Spleen (tissue), 11 donors: ENCODE data around the gene C10orf143. TPM values are rescaled to one million over a fixed set of nuclear protein-coding genes. Genes with fewer than 3 reads are reported as not detected.

Experiments used
- DNase-seq: peaks from one replicate; pipeline ENCODE4 v3.0.0-alpha.2; 2020
- H3K27ac ChIP-seq, 8 donors: fragments of 200-600 bp; sonication (generic) in 7 of 8; 1 replicate in 4 of 8; 2 replicates in 4 of 8; pipeline versions ENCODE4 v1.5.0 to v1.8.0; 2016 to 2021; ENCODE audit warnings: inconsistent platforms in 4 of 8, mild to moderate bottlenecking in 4 of 8, moderate library complexity in 1 of 8
- H3K27me3 ChIP-seq, 7 donors: fragments of 200-600 bp; sonication (generic) in 6 of 7; replicated peaks in 1 of 7; 1 replicate in 4 of 7; 2 replicates in 3 of 7; pipeline versions ENCODE4 v1.5.0 to v1.8.0; 2016 to 2021; ENCODE audit warnings: inconsistent platforms in 3 of 7, mild to moderate bottlenecking in 1 of 7
- H3K36me3 ChIP-seq, 6 donors: fragments of 200-600 bp; sonication (generic) in 5 of 6; 1 replicate in 4 of 6; 2 replicates in 2 of 6; pipeline versions ENCODE4 v1.5.0 to v1.8.0; 2016 to 2021; ENCODE audit warnings: inconsistent platforms in 2 of 6
- H3K4me1 ChIP-seq, 6 donors: fragments of 200-600 bp; sonication (generic) in 5 of 6; 1 replicate in 3 of 6; 2 replicates in 3 of 6; pipeline versions ENCODE4 v1.5.0 to v1.8.0; 2016 to 2021; ENCODE audit warnings: inconsistent platforms in 3 of 6
- H3K4me3 ChIP-seq, 8 donors: fragments of 200-600 bp; sonication (generic) in 7 of 8; 1 replicate in 4 of 8; 2 replicates in 4 of 8; pipeline versions ENCODE4 v1.5.0 to v1.8.0; 2016 to 2021; ENCODE audit warnings: inconsistent platforms in 4 of 8, mild to moderate bottlenecking in 4 of 8, moderate library complexity in 2 of 8
- H3K9me3 ChIP-seq, 8 donors: fragments of 200-600 bp; sonication (generic) in 7 of 8; 1 replicate in 4 of 8; 2 replicates in 4 of 8; pipeline versions ENCODE4 v1.5.0 to v1.8.0; 2016 to 2021; ENCODE audit warnings: inconsistent platforms in 4 of 8
- POLR2A ChIP-seq, 3 donors: fragments of 450-650 bp; IDR thresholded peaks; one replicate each; pipeline ENCODE4 v1.5.1; 2017; ENCODE audit warnings: antibody characterized with exemption in 3 of 3, mild to moderate bottlenecking in 1 of 3
- POLR2AphosphoS5 ChIP-seq, 3 donors: sonication (generic); formaldehyde crosslinking; IDR thresholded peaks; one replicate each; pipeline ENCODE4 v1.5.1; 2017; ENCODE audit warnings: antibody characterized with exemption in 3 of 3
- WGBS, 5 donors: extraction: QIAGEN DNeasy Blood & Tissue Kit in 3 of 5; methylation state at CpG; one replicate each; pipeline versions ENCODE4 v1.1.5 to v1.1.7; 2013 to 2018; 5-methylcytosine and 5-hydroxymethylcytosine counted together
- intact Hi-C: fragments of 100-400 bp; cut with DNase I; formaldehyde crosslinking; loops from one replicate; pipeline ENCODE4 v1.15.0; 2023; ENCODE audit warnings: low total_unique reads
- polyA plus RNA-seq, 3 donors: library from polyadenylated mRNA; stranded (reverse); fragments of 200-250 nt; gene quantifications; one replicate each; pipeline ENCODE4 v1.2.1, GENCODE V29; 2013
- total RNA-seq, 7 donors: library from RNA; depleted of rRNA in 3 of 7; stranded (reverse); fragments of >200 nt in 3 of 7; fragmentation: NEBNext Ultra II Directional in 4 of 7; extraction: Animal tissue kit (Norgen Biotek cat#: 25700) in 4 of 7; gene quantifications; one replicate each; pipeline versions ENCODE4 v1.1.0 to v1.2.1, GENCODE V29; 2016 to 2021
- TF ChIP-seq, protein P1 (sequence below), 11 experiments: fragments of 200-600 bp in 7 of 11; fragments of 450-650 bp in 4 of 11; sonication (generic) in 4 of 11; IDR thresholded peaks in 8 of 11; conservative IDR thresholded peaks in 3 of 11; 1 replicate in 7 of 11; 2 replicates in 4 of 11; pipeline versions ENCODE4 v1.4.0 to v1.8.0; 2016 to 2021; ENCODE audit warnings: antibody characterized with exemption in 11 of 11, inconsistent platforms in 4 of 11, mild to moderate bottlenecking in 1 of 11
- donor health status: healthy with polysubstance abuse.
- donor health status: DM: no; HTN: no; CAD: no; lungs with moderate emphysema.
- donor health status: DM: no; HTN: no; CAD: no.
- donor health status: Bipolar disorder and iron deficiency.
- donor health status: healthy.
- donor health status: DM: no; HTN: no; CAD: no.
- donor health status: DM: yes; HTN: yes; CAD: no.

The C10orf143 gene
- total and polyA plus RNA-seq, 10 donors = 2.3 to 15.6 (median 5.1) TPM

DNA sequence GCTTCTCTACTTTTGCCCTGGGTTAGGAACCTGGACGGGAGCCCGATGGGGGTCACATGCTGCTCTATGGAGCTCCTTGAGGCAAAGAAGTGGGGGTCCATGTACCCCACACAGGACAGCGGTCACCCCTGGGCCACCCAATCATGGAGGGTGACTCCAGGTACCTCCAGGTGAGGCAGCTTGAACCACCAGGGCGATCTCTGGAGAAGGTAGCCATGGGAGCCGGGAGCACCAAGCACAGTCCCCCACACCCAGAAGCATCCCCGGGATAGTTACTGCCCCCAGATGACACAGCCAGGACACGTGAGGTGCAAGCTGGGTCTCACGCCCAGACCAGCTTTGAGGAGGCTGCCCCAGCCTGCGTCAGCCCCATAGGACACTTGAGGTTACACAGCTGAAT, 58.4 kb downstream of the C10orf143 start:
- TF ChIP-seq POLR2AphosphoS5 (IDR thresholded peaks at IDR 0.05) = no peak
- TF ChIP-seq POLR2A (IDR thresholded peaks at IDR 0.05) = no peak
- TF ChIP-seq, protein P1, sequence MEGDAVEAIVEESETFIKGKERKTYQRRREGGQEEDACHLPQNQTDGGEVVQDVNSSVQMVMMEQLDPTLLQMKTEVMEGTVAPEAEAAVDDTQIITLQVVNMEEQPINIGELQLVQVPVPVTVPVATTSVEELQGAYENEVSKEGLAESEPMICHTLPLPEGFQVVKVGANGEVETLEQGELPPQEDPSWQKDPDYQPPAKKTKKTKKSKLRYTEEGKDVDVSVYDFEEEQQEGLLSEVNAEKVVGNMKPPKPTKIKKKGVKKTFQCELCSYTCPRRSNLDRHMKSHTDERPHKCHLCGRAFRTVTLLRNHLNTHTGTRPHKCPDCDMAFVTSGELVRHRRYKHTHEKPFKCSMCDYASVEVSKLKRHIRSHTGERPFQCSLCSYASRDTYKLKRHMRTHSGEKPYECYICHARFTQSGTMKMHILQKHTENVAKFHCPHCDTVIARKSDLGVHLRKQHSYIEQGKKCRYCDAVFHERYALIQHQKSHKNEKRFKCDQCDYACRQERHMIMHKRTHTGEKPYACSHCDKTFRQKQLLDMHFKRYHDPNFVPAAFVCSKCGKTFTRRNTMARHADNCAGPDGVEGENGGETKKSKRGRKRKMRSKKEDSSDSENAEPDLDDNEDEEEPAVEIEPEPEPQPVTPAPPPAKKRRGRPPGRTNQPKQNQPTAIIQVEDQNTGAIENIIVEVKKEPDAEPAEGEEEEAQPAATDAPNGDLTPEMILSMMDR (IDR thresholded peaks at IDR 0.05 in 8 of 11, conservative IDR thresholded peaks at IDR 0.05 in 3 of 11) = no peak
- no peak overlapping the region for H3K27ac ChIP-seq
- H3K9me3 ChIP-seq = peaks cover 0 to 29% (median 11%) of the 10 kb centered on the region in 8 donors
- no peaks in the 10 kb centered on the region for H3K36me3 ChIP-seq
- H3K27me3 ChIP-seq = peaks cover 0 to 3% (median 0%) of the 10 kb centered on the region in 7 donors
- 84 to 93% (median 90%) methylated on average over 8 to 9 of the region's 9 CpGs for WGBS, 5 donors
- no peak overlapping the region for H3K4me3 ChIP-seq
- no peaks in the 10 kb centered on the region for H3K4me1 ChIP-seq
- no peak for DNase-seq
- intact Hi-C loops = no loop called here

DNA sequence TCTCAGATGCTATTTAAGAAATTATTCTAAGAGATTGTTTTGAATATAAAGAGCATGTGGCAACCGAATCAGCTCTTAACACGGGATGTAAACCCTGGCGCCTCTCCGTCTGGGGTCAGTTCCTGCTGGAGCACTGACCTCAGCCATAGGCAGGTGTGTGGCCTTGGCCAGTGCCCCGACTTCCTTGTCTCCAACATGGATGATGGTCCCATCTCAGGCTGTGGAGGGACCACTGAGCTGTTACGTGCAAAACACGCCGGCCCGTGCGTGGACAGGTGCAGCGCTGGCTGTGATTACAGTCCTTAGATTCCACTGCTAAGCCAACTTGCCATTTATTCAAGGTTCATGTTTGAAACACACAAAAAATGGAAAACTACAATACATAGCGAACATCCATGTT, 59.9 kb downstream of the C10orf143 start:
- peaks cover 0 to 17% (median 9%) of the 10 kb centered on the region in 8 donors for H3K9me3 ChIP-seq
- H3K36me3 ChIP-seq = no peaks in the 10 kb centered on the region
- TF ChIP-seq POLR2A (IDR thresholded peaks at IDR 0.05) (no peak), POLR2AphosphoS5 (IDR thresholded peaks at IDR 0.05) (no peak)
- TF ChIP-seq, protein P1 (IDR thresholded peaks at IDR 0.05 in 8 of 11, conservative IDR thresholded peaks at IDR 0.05 in 3 of 11) = no peak
- no peak overlapping the region for H3K27ac ChIP-seq
- 78 to 86% (median 83%) methylated on average over 12 of the region's 12 CpGs for WGBS, 5 donors
- DNase-seq = no peak
- intact Hi-C loops = no loop called here
- no peaks in the 10 kb centered on the region for H3K4me1 ChIP-seq
- peaks cover 0 to 12% (median 0%) of the 10 kb centered on the region in 7 donors for H3K27me3 ChIP-seq
- H3K4me3 ChIP-seq = no peak overlapping the region

DNA sequence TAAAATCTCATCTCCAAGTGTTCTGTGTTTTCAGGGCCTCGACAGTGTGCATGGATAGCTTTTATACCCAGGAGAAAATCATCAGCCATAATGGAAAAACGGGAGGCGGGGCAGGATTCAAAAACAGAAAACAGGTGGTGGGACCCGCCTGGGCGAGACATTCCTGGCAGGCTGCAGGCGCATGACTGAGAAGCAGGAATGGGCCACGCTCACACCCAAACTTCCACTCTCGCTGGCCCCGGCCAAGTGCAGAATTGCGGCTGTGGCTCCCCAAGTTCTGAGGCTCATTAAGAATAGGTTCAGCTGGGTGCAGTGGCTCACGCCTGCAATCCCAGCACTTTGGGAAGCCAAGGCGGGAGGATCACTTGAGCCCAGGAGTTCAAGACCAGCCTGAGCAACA, 60.6 kb downstream of the C10orf143 start:
- TF ChIP-seq POLR2A (IDR thresholded peaks at IDR 0.05) (no peak), POLR2AphosphoS5 (IDR thresholded peaks at IDR 0.05) (no peak)
- TF ChIP-seq, protein P1 (IDR thresholded peaks at IDR 0.05 in 8 of 11, conservative IDR thresholded peaks at IDR 0.05 in 3 of 11) = no peak
- intact Hi-C loops = no loop called here
- H3K27me3 ChIP-seq = peaks cover 0 to 20% (median 2%) of the 10 kb centered on the region in 7 donors
- no peak overlapping the region for H3K27ac ChIP-seq
- DNase-seq = no peak
- no peak overlapping the region for H3K4me3 ChIP-seq
- WGBS, 5 donors = 86 to 93% (median 90%) methylated on average over 12 of the region's 12 CpGs
- H3K36me3 ChIP-seq = no peaks in the 10 kb centered on the region
- H3K4me1 ChIP-seq = no peaks in the 10 kb centered on the region
- H3K9me3 ChIP-seq = peaks cover 0 to 12% (median 6%) of the 10 kb centered on the region in 8 donors

DNA sequence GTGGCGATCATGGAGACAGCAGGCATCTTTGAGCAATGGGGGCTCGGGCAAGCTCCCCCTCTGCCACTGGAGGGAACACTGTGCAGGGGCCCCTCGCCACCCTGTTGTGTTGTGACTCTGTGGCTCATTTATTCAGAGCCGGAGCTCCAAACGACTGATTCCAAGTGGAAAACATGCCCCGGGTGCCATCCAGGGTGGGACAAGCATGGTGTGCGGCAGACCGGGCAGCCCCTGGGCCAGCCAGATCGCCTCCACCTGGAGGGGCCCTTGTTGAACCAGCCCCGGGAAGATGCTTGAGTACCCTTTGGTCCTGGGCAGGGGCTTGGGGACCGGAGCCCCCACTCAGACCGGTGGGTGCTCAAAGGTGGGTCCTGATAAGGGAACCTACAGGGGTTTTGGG, 61.4 kb downstream of the C10orf143 start:
- H3K9me3 ChIP-seq = peaks cover 0 to 5% (median under 1%) of the 10 kb centered on the region in 8 donors
- intact Hi-C loops = no loop called here
- H3K36me3 ChIP-seq = no peaks in the 10 kb centered on the region
- WGBS, 5 donors = 84 to 94% (median 86%) methylated on average over 5 to 12 of the region's 12 CpGs
- H3K4me1 ChIP-seq = no peaks in the 10 kb centered on the region
- DNase-seq = no peak
- H3K27ac ChIP-seq = no peak overlapping the region
- TF ChIP-seq POLR2A (IDR thresholded peaks at IDR 0.05) (no peak), POLR2AphosphoS5 (IDR thresholded peaks at IDR 0.05) (no peak)
- TF ChIP-seq, protein P1 (IDR thresholded peaks at IDR 0.05 in 8 of 11, conservative IDR thresholded peaks at IDR 0.05 in 3 of 11) = no peak
- H3K27me3 ChIP-seq = peaks cover 0 to 27% (median 3%) of the 10 kb centered on the region in 7 donors
- H3K4me3 ChIP-seq = no peak overlapping the region
